ENCODE results near the gene SNAP29. TPM values are rescaled to one million over a fixed set of nuclear protein-coding genes. Genes with fewer than 3 reads are reported as not detected.

The SNAP29 gene
- total and polyA plus RNA-seq, 2 experiments from 2014 or later = 8.2 to 22.9 TPM

DNA sequence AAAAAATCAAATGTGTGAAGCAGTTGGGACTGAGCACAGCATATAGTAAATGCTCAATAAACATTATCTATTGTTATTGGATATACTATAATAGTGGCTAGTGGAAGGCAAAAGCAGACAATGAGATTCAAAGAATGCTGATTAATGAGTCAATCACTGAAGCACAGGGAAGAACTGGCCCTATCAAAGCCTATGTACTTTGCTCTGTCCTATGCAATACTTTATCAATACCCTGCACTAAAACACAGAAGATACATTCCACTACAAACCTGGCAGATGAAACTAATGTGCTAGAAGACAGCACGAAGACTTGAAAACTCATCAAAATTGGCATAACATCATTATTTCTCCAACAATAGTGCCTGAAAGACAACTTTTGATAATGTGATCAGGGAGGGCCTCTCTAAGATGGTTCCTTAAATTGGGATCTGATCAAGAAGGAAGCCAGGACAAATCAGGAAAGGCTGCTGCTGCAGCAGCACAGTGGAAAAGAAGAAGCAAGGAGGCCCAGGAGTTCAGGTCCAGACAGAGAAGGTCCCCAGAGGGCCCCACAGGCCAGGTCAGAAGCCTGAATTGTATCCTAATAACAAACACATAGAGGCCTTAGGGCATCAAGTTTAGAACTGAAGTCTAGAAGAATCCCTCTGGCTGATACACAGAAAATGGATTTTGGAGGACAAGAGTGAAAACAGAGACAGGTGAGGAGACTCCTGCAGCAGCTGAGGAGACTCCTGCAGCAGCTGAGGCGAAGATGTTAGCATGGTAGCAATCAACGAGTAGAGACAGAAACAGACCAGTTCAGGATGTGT lies 18.8 kb upstream of the SNAP29 start:
- TF ChIP-seq STAT1 (IDR thresholded peaks at IDR 0.05; ENCODE audit: unreplicated experiment) (no peak), EZH2 (IDR thresholded peaks at IDR 0.05; ENCODE audit: low read depth, unreplicated experiment) (no peak), ZNF331 (CRISPR knock-in tag; IDR thresholded peaks at IDR 0.05; ENCODE audit: low read depth) (no peak), EZH2phosphoT487 (IDR thresholded peaks at IDR 0.05; ENCODE audit: unreplicated experiment) (no peak), ZNF114 (CRISPR knock-in tag; IDR thresholded peaks at IDR 0.05) (no peak), NANOG (IDR thresholded peaks at IDR 0.05; ENCODE audit: borderline replicate concordance) (no peak), CREB1 (CRISPR knock-in tag; IDR thresholded peaks at IDR 0.05; ENCODE audit: low read depth) (no peak), POLR2AphosphoS5 (IDR thresholded peaks at IDR 0.05; ENCODE audit: low read depth) (no peak)
- TF ChIP-seq, protein P1, sequence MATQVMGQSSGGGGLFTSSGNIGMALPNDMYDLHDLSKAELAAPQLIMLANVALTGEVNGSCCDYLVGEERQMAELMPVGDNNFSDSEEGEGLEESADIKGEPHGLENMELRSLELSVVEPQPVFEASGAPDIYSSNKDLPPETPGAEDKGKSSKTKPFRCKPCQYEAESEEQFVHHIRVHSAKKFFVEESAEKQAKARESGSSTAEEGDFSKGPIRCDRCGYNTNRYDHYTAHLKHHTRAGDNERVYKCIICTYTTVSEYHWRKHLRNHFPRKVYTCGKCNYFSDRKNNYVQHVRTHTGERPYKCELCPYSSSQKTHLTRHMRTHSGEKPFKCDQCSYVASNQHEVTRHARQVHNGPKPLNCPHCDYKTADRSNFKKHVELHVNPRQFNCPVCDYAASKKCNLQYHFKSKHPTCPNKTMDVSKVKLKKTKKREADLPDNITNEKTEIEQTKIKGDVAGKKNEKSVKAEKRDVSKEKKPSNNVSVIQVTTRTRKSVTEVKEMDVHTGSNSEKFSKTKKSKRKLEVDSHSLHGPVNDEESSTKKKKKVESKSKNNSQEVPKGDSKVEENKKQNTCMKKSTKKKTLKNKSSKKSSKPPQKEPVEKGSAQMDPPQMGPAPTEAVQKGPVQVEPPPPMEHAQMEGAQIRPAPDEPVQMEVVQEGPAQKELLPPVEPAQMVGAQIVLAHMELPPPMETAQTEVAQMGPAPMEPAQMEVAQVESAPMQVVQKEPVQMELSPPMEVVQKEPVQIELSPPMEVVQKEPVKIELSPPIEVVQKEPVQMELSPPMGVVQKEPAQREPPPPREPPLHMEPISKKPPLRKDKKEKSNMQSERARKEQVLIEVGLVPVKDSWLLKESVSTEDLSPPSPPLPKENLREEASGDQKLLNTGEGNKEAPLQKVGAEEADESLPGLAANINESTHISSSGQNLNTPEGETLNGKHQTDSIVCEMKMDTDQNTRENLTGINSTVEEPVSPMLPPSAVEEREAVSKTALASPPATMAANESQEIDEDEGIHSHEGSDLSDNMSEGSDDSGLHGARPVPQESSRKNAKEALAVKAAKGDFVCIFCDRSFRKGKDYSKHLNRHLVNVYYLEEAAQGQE (IDR thresholded peaks at IDR 0.05; ENCODE audit: unreplicated experiment) = no peak
- H3K4me1 Mint-ChIP-seq = peaks cover 29% of the 10 kb centered on the region
- Histone ChIP-seq H2AFZ (no peak overlapping the region), H4K20me1 (replicated peaks; ENCODE audit: insufficient read depth) (no peaks in the 10 kb centered on the region; the same call in 1 of the 2 replicates), H3K36me3 (ENCODE audit: insufficient read depth) (no peaks in the 10 kb centered on the region), H3K9me2 (ENCODE audit: insufficient read depth) (no peaks in the 10 kb centered on the region), H3K27me3 (ENCODE audit: insufficient read depth) (no peaks in the 10 kb centered on the region), H3K4me3 (no peak overlapping the region), H3K4me2 (no peak overlapping the region), H3K27ac (ENCODE audit: low read depth) (no peak overlapping the region), H3F3A (replicated peaks; ENCODE audit: low read depth) (no peaks in the 10 kb centered on the region), H3K79me2 (replicated peaks; ENCODE audit: insufficient read depth) (peaks cover 43% of the 10 kb centered on the region), H3K4me1 (ENCODE audit: insufficient read depth) (peaks cover 18% of the 10 kb centered on the region)
- H3K27ac Mint-ChIP-seq = no peak overlapping the region
- H3K9me3 Mint-ChIP-seq = no peaks in the 10 kb centered on the region
- H3K36me3 Mint-ChIP-seq (ENCODE audit: low read depth) = no peaks in the 10 kb centered on the region
- no peak for ATAC-seq
- no peak overlapping the region; the same call in 2 of the 3 replicates for H3K4me3 Mint-ChIP-seq
- DNase-seq (ENCODE audit: low spot score) = no peak
- H3K27me3 Mint-ChIP-seq (ENCODE audit: insufficient read depth, low read depth, poor library complexity) = no peaks in the 10 kb centered on the region

DNA sequence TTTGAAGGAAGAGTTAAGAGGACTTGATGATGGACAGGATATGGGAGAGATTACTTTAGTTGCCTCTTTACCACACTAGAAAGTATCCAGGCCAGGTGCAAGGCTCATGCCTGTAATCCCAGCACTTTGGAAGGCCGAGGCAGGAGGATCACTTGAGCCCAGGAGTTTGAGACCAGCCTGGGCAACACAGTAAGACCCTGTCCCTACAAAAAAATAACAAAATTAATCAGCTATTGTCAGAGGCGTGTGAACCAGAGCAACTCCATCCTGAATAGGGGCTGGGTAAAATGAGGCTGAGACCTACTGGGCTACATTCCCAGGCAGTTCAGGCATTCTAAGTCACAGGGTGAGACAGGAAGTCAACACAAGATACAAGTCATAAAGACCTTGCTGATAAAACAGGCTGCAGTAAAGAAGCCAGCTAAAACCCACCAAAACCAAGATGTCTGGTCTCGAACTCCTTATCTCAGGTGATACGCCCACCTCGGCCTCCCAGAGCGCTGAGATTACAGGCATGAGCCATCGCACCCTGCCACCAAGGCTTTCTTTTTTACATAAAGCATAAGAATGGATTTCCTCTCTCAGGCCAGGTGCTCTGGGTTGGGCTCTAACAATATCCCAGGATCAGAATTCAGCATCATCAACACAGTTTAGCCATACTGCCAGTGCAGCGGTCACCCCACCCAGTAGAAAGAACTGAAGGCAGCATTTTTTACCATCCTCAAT lies 18.0 kb upstream of the SNAP29 start:
- Mint-ChIP-seq H3K36me3 (ENCODE audit: low read depth) (no peaks in the 10 kb centered on the region), H3K4me1 (peaks cover 36% of the 10 kb centered on the region), H3K27ac (0 out of 2 replicates have a peak overlapping the region, but pooled peaks have one; percentile 56), H3K4me3 (no peak overlapping the region; the same call in 2 of the 3 replicates), H3K9me3 (no peaks in the 10 kb centered on the region), H3K27me3 (ENCODE audit: insufficient read depth, low read depth, poor library complexity) (peaks cover 3% of the 10 kb centered on the region)
- Histone ChIP-seq H3F3A (replicated peaks; ENCODE audit: low read depth) (no peaks in the 10 kb centered on the region), H4K20me1 (replicated peaks; ENCODE audit: insufficient read depth) (no peaks in the 10 kb centered on the region; the same call in 1 of the 2 replicates), H3K27me3 (ENCODE audit: insufficient read depth) (no peaks in the 10 kb centered on the region), H3K27ac (ENCODE audit: low read depth) (peak overlapping the region; percentile 18), H3K9me2 (ENCODE audit: insufficient read depth) (no peaks in the 10 kb centered on the region), H2AFZ (no peak overlapping the region), H3K4me2 (peak overlapping the region; percentile 17), H3K36me3 (ENCODE audit: insufficient read depth) (no peaks in the 10 kb centered on the region), H3K4me3 (0 out of 2 replicates have a peak overlapping the region, but pooled peaks have one; percentile 22), H3K4me1 (ENCODE audit: insufficient read depth) (peaks cover 26% of the 10 kb centered on the region), H3K79me2 (replicated peaks; ENCODE audit: insufficient read depth) (peaks cover 44% of the 10 kb centered on the region)
- ATAC-seq (peak; percentile 57), DNase-seq (ENCODE audit: low spot score) (peak; percentile 25)
- no peak for TF ChIP-seq STAT1 (IDR thresholded peaks at IDR 0.05; ENCODE audit: unreplicated experiment)
- TF ChIP-seq, protein P2, sequence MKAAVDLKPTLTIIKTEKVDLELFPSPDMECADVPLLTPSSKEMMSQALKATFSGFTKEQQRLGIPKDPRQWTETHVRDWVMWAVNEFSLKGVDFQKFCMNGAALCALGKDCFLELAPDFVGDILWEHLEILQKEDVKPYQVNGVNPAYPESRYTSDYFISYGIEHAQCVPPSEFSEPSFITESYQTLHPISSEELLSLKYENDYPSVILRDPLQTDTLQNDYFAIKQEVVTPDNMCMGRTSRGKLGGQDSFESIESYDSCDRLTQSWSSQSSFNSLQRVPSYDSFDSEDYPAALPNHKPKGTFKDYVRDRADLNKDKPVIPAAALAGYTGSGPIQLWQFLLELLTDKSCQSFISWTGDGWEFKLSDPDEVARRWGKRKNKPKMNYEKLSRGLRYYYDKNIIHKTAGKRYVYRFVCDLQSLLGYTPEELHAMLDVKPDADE (IDR thresholded peaks at IDR 0.05) = no peak

All from GM23338 (cell line).